MCF 10A (cell line): Measurements from ENCODE around the gene TNFSF4. TPM values are rescaled to one million over a fixed set of nuclear protein-coding genes. Genes with fewer than 3 reads are reported as not detected.
A peak's percentile ranks its signal among the peaks of the same experiment; 100 is the strongest.

ENCODE experiments used
- BruUV-seq: library from RNA; stranded (reverse); fragments of 400-500 nt; replicated peaks from 2 replicates; lab custom pipeline; 2021; lab: Mats Ljungman, UMichigan
- CTCF ChIA-PET: fragments of 300-600 bp; sonication (Branson Sonifier 250); formaldehyde crosslinking; extraction: SDS; loops from one replicate; lab custom pipeline; 2021; ENCODE audit warnings: antibody characterized with exemption, inconsistent platforms; lab: Yijun Ruan, JAX
- POLR2A ChIA-PET: fragments of 300-600, 350-650 bp; sonication (Branson Sonifier 250); formaldehyde crosslinking; extraction: SDS; loops from one replicate; lab custom pipeline; 2020; ENCODE audit warnings: antibody characterized with exemption, inconsistent platforms; lab: Yijun Ruan, JAX
- DNase-seq: peaks from one replicate; pipeline ENCODE4 v3.0.0-alpha.2; 2018; ENCODE audit not compliant: unreplicated experiment
- H3K27ac Mint-ChIP-seq: one replicate; pipeline ENCODE4 v1.8.0; 2022; ENCODE audit warnings: mild to moderate bottlenecking, low read depth, mixed read lengths; ENCODE audit not compliant: unreplicated experiment
- H3K27me3 Mint-ChIP-seq: one replicate; pipeline ENCODE4 v1.8.0; 2022; ENCODE audit warnings: mixed read lengths; ENCODE audit not compliant: insufficient read depth, unreplicated experiment
- H3K36me3 Mint-ChIP-seq: one replicate; pipeline ENCODE4 v1.8.0; 2022; ENCODE audit warnings: mild to moderate bottlenecking, moderate library complexity, mixed read lengths; ENCODE audit not compliant: insufficient read depth, unreplicated experiment
- H3K4me1 Mint-ChIP-seq: one replicate; pipeline ENCODE4 v1.8.0; 2022; ENCODE audit warnings: mixed read lengths; ENCODE audit not compliant: insufficient read depth, unreplicated experiment
- H3K4me3 Mint-ChIP-seq: one replicate; pipeline ENCODE4 v1.8.0; 2022; ENCODE audit warnings: mild to moderate bottlenecking, moderate library complexity, mixed read lengths; ENCODE audit not compliant: unreplicated experiment
- H3K9me3 Mint-ChIP-seq: one replicate; pipeline ENCODE4 v1.8.0; 2022; ENCODE audit warnings: mixed read lengths; ENCODE audit not compliant: unreplicated experiment
- CTCF ChIP-seq: fragments of 200-600 bp; IDR thresholded peaks from one replicate; pipeline ENCODE4 v1.8.0; 2022; ENCODE audit warnings: antibody characterized with exemption, mild to moderate bottlenecking; ENCODE audit not compliant: unreplicated experiment
- intact Hi-C: fragments of 100-400 bp; cut with micrococcal nuclease; formaldehyde crosslinking; loops from 2 replicates; pipeline ENCODE4 v1.14.1; 2022
- total RNA-seq: library from RNA; stranded (reverse); gene quantifications from 2 replicates; pipeline ENCODE4 v1.2.3, GENCODE V29; 2022

TNFSF4 gene
- total RNA-seq, 1 experiment from 2014 or later = 0.23 TPM

- peak overlapping the region; percentile 9 for H3K27ac Mint-ChIP-seq
- no peak overlapping the region for H3K4me3 Mint-ChIP-seq
- no peaks in the 10 kb centered on the region for H3K27me3 Mint-ChIP-seq
- BruUV-seq = no TSS peak
- POLR2A ChIA-PET = interaction anchor here (1.6 to 2.0 kb wide), 2 partner anchors 14 to 53 kb away, joined by 5 to 8 read pairs; no protein-coding TSS in a partner anchor
- peak; percentile 25 for DNase-seq
- intact Hi-C loops = no loop called here
- no peaks in the 10 kb centered on the region for H3K9me3 Mint-ChIP-seq
- no peaks in the 10 kb centered on the region for H3K36me3 Mint-ChIP-seq
- peaks cover 17% of the 10 kb centered on the region for H3K4me1 Mint-ChIP-seq
- CTCF ChIA-PET = interaction anchor here (0.7 kb wide), 1 partner anchor 14 kb away, joined by 3 read pairs; no protein-coding TSS in a partner anchor
- no peak for TF ChIP-seq CTCF
Measured at GRCh38 chr1:173137107-173137706, 69.9 kb downstream of the TNFSF4 start.

DNA sequence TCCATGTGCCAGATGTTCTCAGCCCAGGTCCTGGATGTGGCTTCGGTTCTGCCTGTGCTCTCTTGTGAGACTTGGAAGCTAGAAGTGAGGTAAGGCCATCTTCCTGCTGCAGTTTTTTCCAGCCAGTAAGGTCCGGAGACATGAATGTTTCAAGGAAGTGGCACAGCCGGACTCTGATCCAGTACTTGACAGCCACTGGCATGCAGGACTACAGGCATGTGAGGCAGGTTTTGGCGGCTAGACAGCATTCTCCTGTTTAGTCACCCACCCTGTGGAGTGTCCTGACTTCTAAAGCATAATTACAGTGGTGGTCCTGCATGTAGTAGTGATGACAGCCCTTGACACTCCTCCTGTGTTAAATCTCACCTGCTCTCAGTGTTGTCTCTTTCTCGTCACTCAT lies 72.3 kb downstream of the TNFSF4 start:
- no peaks in the 10 kb centered on the region for H3K36me3 Mint-ChIP-seq
- CTCF ChIA-PET = no interaction called here
- no peak for DNase-seq

DNA sequence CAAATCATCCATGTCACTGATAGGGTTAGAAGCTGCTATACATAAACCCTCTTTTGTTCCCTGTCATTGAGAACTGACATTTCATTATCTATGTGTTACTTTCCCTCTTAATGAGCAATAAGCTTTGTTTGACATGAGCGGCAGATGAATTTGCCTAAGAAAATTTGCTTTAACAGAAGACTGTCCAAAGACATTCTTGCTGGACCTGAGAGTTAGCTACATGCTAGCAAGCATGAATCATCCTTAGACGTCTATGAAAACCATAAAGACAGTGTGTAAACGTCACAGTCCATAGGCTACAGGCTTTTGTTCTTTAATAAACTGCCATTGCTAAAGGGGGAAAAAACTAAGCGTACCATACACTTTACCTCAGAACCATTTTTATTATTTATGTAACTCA lies 73.1 kb downstream of the TNFSF4 start:
- intact Hi-C loops = no loop called here
- Mint-ChIP-seq H3K4me1 (peaks cover 17% of the 10 kb centered on the region), H3K4me3 (no peak overlapping the region), H3K27ac (no peak overlapping the region), H3K9me3 (peaks cover 14% of the 10 kb centered on the region), H3K27me3 (no peaks in the 10 kb centered on the region), H3K36me3 (no peaks in the 10 kb centered on the region)
- ChIA-PET CTCF (interaction anchor here (0.8 kb wide), 1 partner anchor 13 kb away, joined by 3 read pairs; no protein-coding TSS in a partner anchor), POLR2A (interaction anchor here (0.6 to 0.7 kb wide), 2 partner anchors 163 to 305 kb away, joined by 3 to 4 read pairs; no protein-coding TSS in a partner anchor)
- BruUV-seq = no TSS peak
- TF ChIP-seq CTCF = no peak
- peak; percentile 14 for DNase-seq

More for the DNA sequence above, 72.3 kb downstream of the TNFSF4 start:
- no peaks in the 10 kb centered on the region for H3K27me3 Mint-ChIP-seq
- H3K27ac Mint-ChIP-seq = no peak overlapping the region
- H3K4me3 Mint-ChIP-seq = no peak overlapping the region
- POLR2A ChIA-PET = interaction anchor here (0.6 kb wide), 1 partner anchor 304 kb away, joined by 4 read pairs; no protein-coding TSS in a partner anchor
- peaks cover 14% of the 10 kb centered on the region for H3K9me3 Mint-ChIP-seq
- no TSS peak for BruUV-seq
- intact Hi-C loops = no loop called here
- H3K4me1 Mint-ChIP-seq = peaks cover 17% of the 10 kb centered on the region
- no peak for TF ChIP-seq CTCF

Other genes with a start within 250 kb of the TNFSF4 start
- gene TNFSF18, start 156.4 kb downstream of the TNFSF4 start, total RNA-seq = 0.29 and 0.49 TPM in 2 replicates